Mesothelial cell of epicardium (in vitro differentiated cells): ENCODE measurements around the gene FAM219B. TPM values are rescaled to one million over a fixed set of nuclear protein-coding genes. Genes with fewer than 3 reads are reported as not detected.

ENCODE experiments used
- DNase-seq, 2 experiments: peaks; one replicate each; pipeline ENCODE4 v3.0.0; 2021; ENCODE audit warnings: low spot score in 2 of 2; ENCODE audit not compliant: unreplicated experiment in 2 of 2
- H3K27ac Mint-ChIP-seq: 2 replicates; pipeline ENCODE4 v1.8.0; 2021; ENCODE audit warnings: mixed read lengths
- H3K27me3 Mint-ChIP-seq: 2 replicates; pipeline ENCODE4 v1.8.0; 2021; ENCODE audit warnings: low read depth, mixed read lengths
- H3K36me3 Mint-ChIP-seq: 2 replicates; pipeline ENCODE4 v1.8.0; 2021; ENCODE audit warnings: mixed read lengths
- H3K4me1 Mint-ChIP-seq: 2 replicates; pipeline ENCODE4 v1.8.0; 2021; ENCODE audit warnings: mixed read lengths
- H3K4me3 Mint-ChIP-seq: 2 replicates; pipeline ENCODE4 v1.8.0; 2021; ENCODE audit warnings: mild to moderate bottlenecking, moderate library complexity, mixed read lengths
- H3K9me3 Mint-ChIP-seq: 2 replicates; pipeline ENCODE4 v1.8.0; 2021; ENCODE audit warnings: mixed read lengths
- total RNA-seq: library from RNA; stranded (reverse); gene quantifications from 3 replicates; pipeline ENCODE4 v1.2.1, GENCODE V29; 2021
- TF ChIP-seq, protein P1 (sequence below): fragments of 200-600 bp; sonication (generic); IDR thresholded peaks from one replicate; pipeline ENCODE4 v1.5.0; 2021; ENCODE audit warnings: antibody characterized with exemption; ENCODE audit not compliant: unreplicated experiment

The FAM219B gene
- total RNA-seq, 1 donor from 2014 or later: 74.1 TPM

GRCh38 chr15:74892931-74893330, 13.7 kb downstream of the FAM219B start:
- no peaks in the 10 kb centered on the region for H3K27me3 Mint-ChIP-seq
- no peak overlapping the region for H3K4me3 Mint-ChIP-seq
- TF ChIP-seq, protein P1, sequence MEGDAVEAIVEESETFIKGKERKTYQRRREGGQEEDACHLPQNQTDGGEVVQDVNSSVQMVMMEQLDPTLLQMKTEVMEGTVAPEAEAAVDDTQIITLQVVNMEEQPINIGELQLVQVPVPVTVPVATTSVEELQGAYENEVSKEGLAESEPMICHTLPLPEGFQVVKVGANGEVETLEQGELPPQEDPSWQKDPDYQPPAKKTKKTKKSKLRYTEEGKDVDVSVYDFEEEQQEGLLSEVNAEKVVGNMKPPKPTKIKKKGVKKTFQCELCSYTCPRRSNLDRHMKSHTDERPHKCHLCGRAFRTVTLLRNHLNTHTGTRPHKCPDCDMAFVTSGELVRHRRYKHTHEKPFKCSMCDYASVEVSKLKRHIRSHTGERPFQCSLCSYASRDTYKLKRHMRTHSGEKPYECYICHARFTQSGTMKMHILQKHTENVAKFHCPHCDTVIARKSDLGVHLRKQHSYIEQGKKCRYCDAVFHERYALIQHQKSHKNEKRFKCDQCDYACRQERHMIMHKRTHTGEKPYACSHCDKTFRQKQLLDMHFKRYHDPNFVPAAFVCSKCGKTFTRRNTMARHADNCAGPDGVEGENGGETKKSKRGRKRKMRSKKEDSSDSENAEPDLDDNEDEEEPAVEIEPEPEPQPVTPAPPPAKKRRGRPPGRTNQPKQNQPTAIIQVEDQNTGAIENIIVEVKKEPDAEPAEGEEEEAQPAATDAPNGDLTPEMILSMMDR: no peak
- H3K36me3 Mint-ChIP-seq: peaks cover 20% of the 10 kb centered on the region
- H3K9me3 Mint-ChIP-seq: no peaks in the 10 kb centered on the region
- no peak for DNase-seq
- H3K27ac Mint-ChIP-seq: no peak overlapping the region
- H3K4me1 Mint-ChIP-seq: peaks cover 17% of the 10 kb centered on the region

DNA sequence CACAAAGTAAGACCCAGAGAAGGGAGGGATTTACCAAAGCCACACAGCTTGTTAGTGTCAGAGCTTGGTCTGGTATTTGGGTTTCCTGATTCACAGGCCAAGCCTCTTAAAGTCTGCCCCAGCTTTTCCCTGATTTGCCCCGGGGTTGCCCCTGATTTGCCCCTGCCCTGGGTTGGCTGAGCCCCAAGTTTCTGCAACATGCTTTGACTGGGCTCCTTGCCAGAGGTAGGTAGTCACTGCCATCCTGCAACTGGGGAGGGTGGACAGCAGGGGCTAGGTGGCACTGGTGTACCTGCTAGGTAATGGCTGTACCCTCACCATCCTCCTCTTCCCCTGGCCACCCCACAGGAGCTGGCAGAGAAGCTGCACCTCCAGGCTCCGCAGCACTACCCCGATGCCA, 14.3 kb downstream of the FAM219B start:
- Mint-ChIP-seq H3K4me3 (no peak overlapping the region), H3K4me1 (peaks cover 17% of the 10 kb centered on the region)

DNA sequence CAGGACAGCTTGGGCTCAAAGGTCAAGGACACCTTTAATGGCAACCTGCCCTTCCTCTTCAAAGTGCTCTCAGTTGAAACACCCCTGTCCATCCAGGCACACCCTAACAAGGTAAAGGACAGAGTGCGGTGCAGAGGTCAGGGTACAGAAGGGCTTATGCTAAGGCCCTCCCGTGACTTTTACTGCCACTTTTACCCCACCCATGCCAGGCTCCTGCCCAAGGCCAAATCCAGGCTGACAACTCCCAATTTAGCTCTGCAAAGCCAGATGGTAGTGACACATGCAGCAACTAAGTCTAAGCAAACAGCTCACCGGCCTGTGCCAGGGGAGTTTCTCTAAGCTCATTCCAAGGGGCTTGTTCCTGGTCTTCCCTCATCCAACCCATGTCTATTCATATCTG, 15.2 kb downstream of the FAM219B start:
- H3K4me3 Mint-ChIP-seq: peak overlapping the region; percentile 24
- H3K27ac Mint-ChIP-seq: no peak overlapping the region
- TF ChIP-seq, protein P1: no peak
- peaks cover 20% of the 10 kb centered on the region for H3K36me3 Mint-ChIP-seq
- H3K4me1 Mint-ChIP-seq: peaks cover 17% of the 10 kb centered on the region
- no peak for DNase-seq
- H3K27me3 Mint-ChIP-seq: no peaks in the 10 kb centered on the region
- no peaks in the 10 kb centered on the region for H3K9me3 Mint-ChIP-seq

More for the DNA sequence above, 14.3 kb downstream of the FAM219B start:
- H3K27ac Mint-ChIP-seq: no peak overlapping the region
- H3K9me3 Mint-ChIP-seq: no peaks in the 10 kb centered on the region
- no peaks in the 10 kb centered on the region for H3K27me3 Mint-ChIP-seq
- peaks cover 20% of the 10 kb centered on the region for H3K36me3 Mint-ChIP-seq
- no peak for DNase-seq
- TF ChIP-seq, protein P1: no peak

DNA sequence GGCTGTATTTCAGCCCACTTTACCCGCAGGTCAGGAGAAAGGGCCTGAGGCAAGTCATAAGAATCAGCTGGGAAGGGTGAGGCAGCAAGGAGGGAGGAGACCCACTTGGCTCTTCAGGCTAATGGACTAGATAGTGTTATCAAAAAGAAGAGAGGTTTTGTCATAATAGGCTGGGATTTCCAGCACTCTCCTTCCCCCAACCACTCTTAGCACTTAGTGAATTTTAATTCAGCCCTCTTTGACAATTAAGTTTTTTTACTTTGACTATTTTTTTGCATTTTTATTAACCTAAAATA, 16.0 kb downstream of the FAM219B start:
- no peak for DNase-seq
- Mint-ChIP-seq H3K36me3 (peaks cover 19% of the 10 kb centered on the region), H3K27me3 (no peaks in the 10 kb centered on the region), H3K4me3 (peak overlapping the region; percentile 82), H3K9me3 (no peaks in the 10 kb centered on the region), H3K4me1 (peaks cover 17% of the 10 kb centered on the region), H3K27ac (peak overlapping the region; percentile 37)
- TF ChIP-seq, protein P1: no peak

- peaks cover 17% of the 10 kb centered on the region for H3K4me1 Mint-ChIP-seq
- H3K27me3 Mint-ChIP-seq: no peaks in the 10 kb centered on the region
- TF ChIP-seq, protein P1: no peak
- DNase-seq: peak; percentile 57 to 85
- H3K9me3 Mint-ChIP-seq: no peaks in the 10 kb centered on the region
- H3K27ac Mint-ChIP-seq: peak within 1 kb of the TSS; percentile 66
- peak within 1 kb of the TSS; percentile 82 for H3K4me3 Mint-ChIP-seq
- peaks cover 16% of the 10 kb centered on the region for H3K36me3 Mint-ChIP-seq
These were observed 16.6 kb downstream of the FAM219B start, which contains the start of gene MPI for GRCh38 chr15:74889883-74890664. TSS of gene MPI (plus strand) at chr15:74890042. CDS start at chr15:74890074, 32 bp downstream.
